HG02973 (cell line): ENCODE measurements around the gene INPP5B.

Source experiments
- ATAC-seq: cut with Tn5 transposase; IDR thresholded peaks from one replicate; pipeline ENCODE4 v1.9.1; 2021; ENCODE audit warnings: moderate library complexity; ENCODE audit not compliant: unreplicated experiment

INPP5B gene

GRCh38 chr1:37878071-37878470 lies 68.8 kb downstream of the INPP5B start:
- no peak for ATAC-seq

GRCh38 chr1:37875833-37876232 lies 71.0 kb downstream of the INPP5B start:
- no peak for ATAC-seq

- ATAC-seq, result no peak
These were observed 74.2 kb downstream of the INPP5B start for GRCh38 chr1:37872692-37873091.

DNA sequence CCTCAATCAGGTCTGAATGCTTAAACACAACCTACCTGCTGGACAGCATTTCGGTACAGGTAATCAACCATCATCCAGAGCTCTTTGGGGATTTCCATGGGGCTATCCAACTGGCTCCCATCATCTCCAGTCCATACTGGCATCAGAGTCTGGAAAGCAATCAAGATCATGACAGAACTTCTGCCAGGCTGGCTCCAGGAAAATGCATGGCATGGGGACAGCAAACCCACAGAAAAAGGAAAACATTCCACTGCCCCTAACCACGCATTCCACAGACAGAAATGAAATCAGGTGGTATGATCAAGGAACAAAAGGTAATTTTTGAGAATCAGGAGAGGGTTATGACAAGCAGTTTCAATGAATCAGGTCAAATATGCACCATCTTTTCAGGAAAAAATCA lies 78.4 kb downstream of the INPP5B start:
- no peak for ATAC-seq

GRCh38 chr1:37867784-37868183 lies 79.1 kb downstream of the INPP5B start:
- ATAC-seq, result no peak

DNA sequence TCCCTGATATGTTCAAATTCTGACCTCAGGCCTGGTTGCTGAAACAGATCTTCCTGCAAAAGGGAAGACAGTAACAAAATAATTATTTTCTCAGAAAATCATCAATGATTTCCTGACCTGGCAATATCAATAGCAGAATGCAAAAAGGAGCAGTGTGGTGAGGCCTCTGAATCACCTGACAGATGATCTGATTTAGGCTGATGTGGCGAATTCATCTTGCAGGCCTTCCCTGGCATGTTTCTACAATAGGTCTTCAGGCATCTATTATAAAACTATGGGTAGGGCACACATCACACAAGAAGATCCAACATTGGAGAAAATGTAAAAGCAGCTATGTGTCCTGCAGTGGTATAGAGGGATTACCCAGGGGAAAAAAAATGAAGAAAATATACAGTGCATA lies 80.4 kb downstream of the INPP5B start:
- no peak for ATAC-seq

DNA sequence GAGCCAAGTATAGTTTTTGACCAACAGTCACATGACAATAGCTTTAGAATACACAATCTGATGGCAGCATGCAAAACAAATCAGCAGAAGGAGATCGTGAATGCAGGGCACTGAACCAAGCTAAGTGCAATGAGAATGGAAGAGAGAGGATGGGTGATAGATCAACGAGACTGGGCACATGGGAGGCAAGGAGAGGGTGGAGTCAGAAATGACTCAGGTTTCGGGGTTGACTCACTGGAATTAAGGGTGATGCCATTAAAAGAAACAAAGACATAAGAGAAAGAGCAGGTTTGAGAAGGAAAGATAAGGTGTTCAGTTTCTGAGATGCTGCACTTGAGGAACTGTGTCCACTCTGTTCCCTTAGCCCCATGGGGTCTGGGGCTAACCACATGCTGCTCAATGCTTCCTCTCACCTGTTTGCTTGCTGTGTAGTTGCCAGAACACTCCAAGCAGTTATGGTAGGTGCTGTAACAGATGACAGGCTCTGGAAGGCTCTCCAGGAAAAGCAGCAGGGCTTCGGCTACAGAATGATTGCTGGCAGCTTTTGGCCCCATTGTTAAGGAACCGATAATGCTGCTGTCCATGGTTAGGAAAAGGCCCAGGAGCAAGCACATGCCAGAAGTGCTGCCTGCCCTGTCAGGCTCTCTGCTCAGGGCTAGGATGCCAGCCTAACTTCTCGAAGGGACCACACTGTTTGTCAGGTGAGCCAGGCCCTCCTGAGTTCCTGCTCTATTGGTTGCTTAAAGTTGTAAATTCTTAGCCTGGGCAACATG lies 81.3 kb downstream of the INPP5B start:
- no peak for ATAC-seq

DNA sequence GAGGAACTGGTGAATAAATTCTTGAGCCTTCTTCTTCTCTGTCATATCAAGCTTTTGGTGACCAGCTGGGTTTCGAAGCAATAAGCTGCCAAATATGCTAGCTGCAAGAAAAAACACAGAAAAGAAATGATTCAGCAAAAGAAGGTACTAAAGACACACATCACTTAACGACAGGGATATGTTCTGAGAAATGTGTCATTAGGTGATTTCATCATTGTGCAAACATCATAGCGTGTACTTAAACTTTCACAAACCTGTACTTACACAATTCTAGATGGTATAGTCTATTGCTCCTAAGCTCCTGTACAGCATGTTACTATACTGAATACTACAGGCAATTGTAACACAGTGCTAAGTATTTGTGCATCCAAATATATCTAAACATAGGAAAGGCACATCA lies 84.5 kb downstream of the INPP5B start:
- no peak for ATAC-seq

GRCh38 chr1:37861151-37861550 lies 85.7 kb downstream of the INPP5B start:
- ATAC-seq, result no peak

- no peak for ATAC-seq
These were observed 86.5 kb downstream of the INPP5B start for GRCh38 chr1:37860346-37860666.

DNA sequence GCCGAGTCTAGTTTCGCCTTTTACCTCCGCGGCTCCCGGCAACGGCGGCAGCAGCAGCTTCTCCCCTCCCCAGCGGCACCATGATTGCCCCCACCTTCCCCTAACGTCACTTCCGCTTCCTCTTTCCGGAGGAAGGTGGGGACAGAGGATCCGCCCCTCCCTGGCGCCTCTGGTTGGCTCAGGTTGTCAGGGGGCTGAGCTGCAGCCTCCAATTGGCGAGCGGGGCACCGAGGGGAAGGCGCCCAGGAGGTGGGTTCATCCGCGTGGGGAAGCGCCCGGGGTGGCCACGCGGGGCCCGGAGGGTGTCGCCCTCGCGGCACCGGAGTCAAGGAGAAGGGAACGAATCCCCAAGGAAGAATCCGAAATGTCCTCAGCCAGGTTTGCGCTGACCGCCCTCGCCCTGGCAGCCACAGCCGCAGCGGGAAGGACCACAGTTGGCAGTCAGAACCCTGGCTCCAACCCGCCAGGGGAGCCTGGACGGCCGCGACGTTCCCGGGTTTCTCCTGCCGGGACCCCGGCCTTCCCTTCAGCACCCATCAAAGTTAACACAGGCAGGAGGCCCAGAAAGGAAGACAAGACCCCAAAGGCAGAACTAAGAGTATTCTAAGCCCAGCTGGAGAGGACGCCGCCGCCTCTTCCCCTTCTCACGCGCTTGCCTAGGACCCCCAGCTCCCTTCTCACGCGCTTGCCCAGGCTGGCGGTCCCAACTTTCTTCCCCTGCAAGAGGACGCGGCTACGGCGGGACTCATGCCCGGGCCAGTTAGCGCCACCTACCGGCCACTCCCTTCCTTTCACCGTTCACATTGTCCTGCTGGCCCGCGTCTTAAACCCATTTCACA lies 87.1 kb downstream of the INPP5B start, which contains the start of gene MTF1:
TSS of gene MTF1 (minus strand) at position 86 of the 839 bp plus-strand sequence. CDS start 1,934 bp downstream, outside the sequence.
- ATAC-seq, result peak; percentile 91

DNA sequence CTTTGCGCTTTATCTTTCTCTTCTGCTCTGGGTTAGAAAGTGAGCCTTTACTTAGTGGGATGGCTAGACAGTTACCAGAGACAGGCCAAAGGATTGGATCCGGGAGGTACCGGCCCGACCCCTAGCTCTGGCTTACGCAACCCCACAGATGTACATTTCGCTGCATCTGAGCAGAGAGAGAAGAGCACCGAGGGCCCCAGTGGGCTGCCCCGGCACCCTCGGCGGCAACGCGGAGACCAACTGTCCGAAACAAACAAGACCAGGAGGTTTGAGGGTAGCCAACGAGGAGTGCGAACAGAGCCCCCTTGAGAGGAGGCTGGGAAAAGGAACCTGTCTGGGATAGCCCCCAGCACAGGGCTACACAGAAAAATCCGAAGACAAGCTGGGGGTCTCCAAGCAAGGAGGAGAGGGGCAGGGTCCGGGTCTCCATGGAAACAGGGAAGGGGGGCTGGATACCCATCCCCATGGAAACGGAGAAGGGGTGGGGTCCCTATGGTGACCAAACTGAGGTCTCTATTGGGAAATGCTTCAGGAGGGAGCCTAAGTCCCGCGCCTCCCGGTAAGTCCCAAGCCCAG lies 87.8 kb downstream of the INPP5B start:
- ATAC-seq, result peak; percentile 9

DNA sequence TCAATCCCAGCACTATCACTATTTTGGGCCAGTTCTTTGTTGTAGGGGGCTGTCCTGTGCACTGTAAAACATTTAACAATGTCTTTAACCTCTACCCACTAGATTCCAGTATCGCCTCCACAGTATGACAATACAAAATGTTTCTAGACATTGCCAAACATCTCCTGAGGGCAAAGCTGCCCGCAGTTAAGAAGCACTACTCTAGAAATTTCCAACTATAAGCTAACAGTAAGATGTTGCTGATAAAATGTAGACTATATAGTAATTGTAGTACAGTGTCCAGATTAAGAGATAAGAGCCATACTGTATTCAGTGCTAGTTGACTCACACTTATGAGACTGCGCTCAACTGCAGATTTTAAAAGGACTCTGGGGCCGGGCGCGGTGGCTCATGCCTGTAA lies 92.4 kb downstream of the INPP5B start:
- ATAC-seq, result no peak

GRCh38 chr1:37853157-37853556 lies 93.7 kb downstream of the INPP5B start:
- no peak for ATAC-seq

GRCh38 chr1:37851782-37852210 lies 95.1 kb downstream of the INPP5B start:
- ATAC-seq, result no peak

GRCh38 chr1:37851262-37851661 lies 95.6 kb downstream of the INPP5B start:
- no peak for ATAC-seq

DNA sequence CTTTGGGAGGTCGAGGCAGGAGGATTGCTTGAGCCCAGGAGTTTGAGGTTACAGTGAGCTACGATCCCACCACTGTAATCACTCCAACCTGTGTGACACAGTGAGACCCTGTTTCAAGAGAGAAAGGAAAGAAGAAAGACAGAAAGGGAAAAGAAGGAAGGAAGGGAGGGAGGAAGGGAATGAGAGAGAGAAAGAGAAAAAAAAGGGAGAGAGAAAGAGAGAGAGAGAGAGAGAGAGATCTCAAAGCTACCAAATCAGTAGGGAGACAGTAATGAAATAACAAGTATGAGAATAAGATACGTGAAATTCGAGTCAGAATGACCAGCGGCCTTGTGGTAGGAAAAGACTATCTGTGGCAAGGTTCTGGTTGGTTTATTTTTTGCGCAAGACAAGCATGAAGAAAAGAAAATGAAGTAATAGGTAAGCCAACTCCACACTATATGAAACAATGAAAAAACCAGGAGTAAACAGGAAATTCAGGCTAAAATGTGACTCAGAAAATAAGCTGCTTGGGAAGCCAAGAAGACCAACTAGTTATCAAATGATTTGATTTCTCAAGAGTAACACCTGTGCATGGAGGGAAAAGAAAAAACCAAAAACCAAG lies 96.4 kb downstream of the INPP5B start:
- ATAC-seq, result no peak

DNA sequence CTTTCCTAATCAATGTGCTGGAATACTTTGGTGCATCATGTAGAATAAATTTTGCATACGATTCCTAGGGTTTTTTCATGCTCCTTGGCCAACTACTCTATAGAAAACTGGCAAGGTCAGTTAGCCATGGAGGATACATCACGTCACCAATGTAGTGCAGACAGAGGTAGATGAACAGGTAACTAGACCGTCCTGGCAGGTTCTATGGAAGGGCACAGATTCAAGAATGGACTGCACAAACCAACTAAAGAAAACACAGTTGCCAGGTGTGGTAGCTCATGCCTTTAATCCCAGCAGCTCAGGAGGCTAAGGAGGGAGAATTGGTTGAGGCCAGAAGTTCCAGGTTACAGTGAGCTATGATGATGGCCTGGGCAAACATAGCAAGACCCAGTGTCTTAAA lies 97.4 kb downstream of the INPP5B start:
- ATAC-seq, result no peak

- ATAC-seq, result no peak
These were observed 100.1 kb downstream of the INPP5B start for GRCh38 chr1:37846647-37847339.

- no peak for ATAC-seq
These were observed 101.1 kb downstream of the INPP5B start for GRCh38 chr1:37845786-37846185.
